OCI-LY7 (cell line): ENCODE data around the gene SLC35F4.

Source experiments
- EZH2phosphoT487 ChIP-seq: fragments of 200-600 bp; sonication (generic); IDR thresholded peaks from 2 replicates; pipeline ENCODE4 v1.6.1; 2018; ENCODE audit warnings: low read depth, borderline replicate concordance, mild to moderate bottlenecking, mixed run types, antibody characterized with exemption, low read length, moderate library complexity, mixed read lengths
- TF ChIP-seq, protein P1 (sequence below): fragments of 200-600 bp; sonication (generic); conservative IDR thresholded peaks from 2 replicates; pipeline ENCODE4 v1.5.1; 2014; ENCODE audit warnings: mild to moderate bottlenecking, antibody characterized with exemption, low read length, moderate library complexity, mixed read lengths

DNA sequence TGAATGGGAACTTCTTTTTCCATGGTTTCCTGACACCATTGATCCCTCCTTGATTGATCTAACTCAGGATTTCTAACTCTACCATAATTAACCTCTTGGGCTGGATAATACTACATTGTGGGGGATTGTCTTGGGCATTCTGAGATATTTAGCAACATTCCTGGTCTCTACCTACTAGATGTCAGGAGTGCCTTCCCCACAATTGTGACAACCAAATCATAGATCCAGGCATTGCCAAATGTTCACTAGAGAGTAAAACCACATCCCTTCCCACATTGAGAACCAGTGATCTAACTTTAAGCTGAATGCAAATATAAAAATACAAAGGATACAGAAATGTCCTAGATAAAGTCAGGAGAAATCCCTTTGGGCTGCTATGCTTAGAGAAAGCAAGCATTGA is 335.3 kb downstream of the SLC35F4 start:
- TF ChIP-seq, protein P1, sequence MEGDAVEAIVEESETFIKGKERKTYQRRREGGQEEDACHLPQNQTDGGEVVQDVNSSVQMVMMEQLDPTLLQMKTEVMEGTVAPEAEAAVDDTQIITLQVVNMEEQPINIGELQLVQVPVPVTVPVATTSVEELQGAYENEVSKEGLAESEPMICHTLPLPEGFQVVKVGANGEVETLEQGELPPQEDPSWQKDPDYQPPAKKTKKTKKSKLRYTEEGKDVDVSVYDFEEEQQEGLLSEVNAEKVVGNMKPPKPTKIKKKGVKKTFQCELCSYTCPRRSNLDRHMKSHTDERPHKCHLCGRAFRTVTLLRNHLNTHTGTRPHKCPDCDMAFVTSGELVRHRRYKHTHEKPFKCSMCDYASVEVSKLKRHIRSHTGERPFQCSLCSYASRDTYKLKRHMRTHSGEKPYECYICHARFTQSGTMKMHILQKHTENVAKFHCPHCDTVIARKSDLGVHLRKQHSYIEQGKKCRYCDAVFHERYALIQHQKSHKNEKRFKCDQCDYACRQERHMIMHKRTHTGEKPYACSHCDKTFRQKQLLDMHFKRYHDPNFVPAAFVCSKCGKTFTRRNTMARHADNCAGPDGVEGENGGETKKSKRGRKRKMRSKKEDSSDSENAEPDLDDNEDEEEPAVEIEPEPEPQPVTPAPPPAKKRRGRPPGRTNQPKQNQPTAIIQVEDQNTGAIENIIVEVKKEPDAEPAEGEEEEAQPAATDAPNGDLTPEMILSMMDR: no peak
- TF ChIP-seq EZH2phosphoT487: no peak
